Subcutaneous preadipocyte (primary cell): ENCODE data around the gene PDLIM3. TPM values are rescaled to one million over a fixed set of nuclear protein-coding genes. Genes with fewer than 3 reads are reported as not detected.

Experiments used
- total RNA-seq: library from RNA; depleted of rRNA; stranded (reverse); fragments of >200 nt; gene quantifications from 2 replicates; pipeline ENCODE4 v1.2.3, GENCODE V29; 2012

Gene PDLIM3
- total RNA-seq, result 0.59 and 1.1 TPM in 2 replicates

GRCh38 chr4:185534866-185535611, at the start of gene PDLIM3:
PDLIM3 (minus strand) TSS chr4:185535507; CDS start chr4:185535434, 73 bp downstream.

GRCh38 chr4:185471235-185472102, 63.8 kb downstream of the PDLIM3 start, which contains the start of gene CCDC110:
CCDC110 (minus strand) TSS chr4:185471733; CDS start chr4:185471683, 50 bp downstream.

Other genes starting within 250 kb of the PDLIM3 start
- gene LRP2BP, start 139.6 kb downstream of the PDLIM3 start, total RNA-seq, result under 0.01 and 0.59 TPM in 2 replicates
- gene ANKRD37, start 138.7 kb downstream of the PDLIM3 start, total RNA-seq, result 3.3 and 3.9 TPM in 2 replicates
- gene UFSP2, start 109.5 kb downstream of the PDLIM3 start, total RNA-seq, result 30.9 and 32.1 TPM in 2 replicates
- 0.20 and 1.5 TPM in 2 replicates for gene CCDC110, start 63.8 kb downstream of the PDLIM3 start, total RNA-seq